DOHH2 (cell line): ENCODE measurements around the gene SOX5.
"Not testable (repeated sequence)": the region's sequence is repeated elsewhere in the genome, so short reads cannot be mapped to it uniquely, and the experiment has no call there.

Experiments used
- CTCF ChIP-seq: fragments of 200-600 bp; sonication (generic); IDR thresholded peaks from one replicate; pipeline ENCODE4 v1.5.1; 2014; ENCODE audit warnings: antibody characterized with exemption, mild to moderate bottlenecking, low read depth, low read length; ENCODE audit not compliant: poor library complexity, severe bottlenecking
- EZH2phosphoT487 ChIP-seq: fragments of 200-600 bp; sonication (generic); IDR thresholded peaks from 2 replicates; pipeline ENCODE4 v1.6.1; 2017; ENCODE audit warnings: borderline replicate concordance, mild to moderate bottlenecking, antibody characterized with exemption, low read length, moderate library complexity, mixed read lengths

DNA sequence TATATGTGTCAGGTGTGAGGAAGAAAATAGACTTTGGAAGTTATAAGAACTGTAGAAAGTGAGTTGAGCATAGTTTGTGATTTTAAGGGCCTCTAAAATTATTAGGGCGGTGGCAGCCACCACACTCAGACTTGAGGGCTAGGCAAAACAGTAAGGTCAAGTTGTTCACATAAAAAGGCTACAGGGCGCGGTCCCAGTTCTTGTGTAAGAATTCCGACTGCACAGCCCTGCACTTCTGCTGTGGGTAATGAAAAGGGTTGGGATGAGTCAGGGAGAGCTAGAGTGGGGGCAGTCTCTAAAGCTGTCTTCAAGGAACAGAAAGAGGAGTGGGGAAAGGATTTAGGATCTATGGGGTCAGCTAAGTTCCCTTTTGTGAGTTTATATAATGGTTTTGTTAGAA is 441.7 kb downstream of the SOX5 start:
- not testable (repeated sequence) for TF ChIP-seq CTCF, EZH2phosphoT487
